ENCODE data around the gene SLX4IP.
"Not testable (repeated sequence)": the region's sequence is repeated elsewhere in the genome, so short reads cannot be mapped to it uniquely, and the experiment has no call there.

SLX4IP gene

GRCh38 chr20:10605547-10606195 is 170.6 kb downstream of the SLX4IP start:
- DNase-seq (ENCODE audit: low read depth), result no peak

- no peak for DNase-seq (ENCODE audit: low read depth)
Observed at GRCh38 chr20:10609276-10609675, 174.2 kb downstream of the SLX4IP start.

GRCh38 chr20:10609770-10610169 is 174.7 kb downstream of the SLX4IP start:
- no peak for DNase-seq (ENCODE audit: low read depth)

- no peak for DNase-seq (ENCODE audit: low read depth)
Observed at GRCh38 chr20:10610251-10610650, 175.1 kb downstream of the SLX4IP start.

- no peak for DNase-seq (ENCODE audit: low read depth)
Observed at GRCh38 chr20:10611357-10611756, 176.3 kb downstream of the SLX4IP start.

GRCh38 chr20:10613426-10613825 is 178.3 kb downstream of the SLX4IP start:
- not testable (repeated sequence) for DNase-seq (ENCODE audit: low read depth)

- no peak for DNase-seq (ENCODE audit: low read depth)
Observed at GRCh38 chr20:10613911-10614310, 178.8 kb downstream of the SLX4IP start.

- DNase-seq (ENCODE audit: low read depth), result no peak
Observed at GRCh38 chr20:10616212-10616611, 181.1 kb downstream of the SLX4IP start.

- not testable (repeated sequence) for DNase-seq (ENCODE audit: low read depth)
Observed at GRCh38 chr20:10617549-10618133, 182.5 kb downstream of the SLX4IP start.

- no peak for DNase-seq (ENCODE audit: low read depth)
Observed at GRCh38 chr20:10618611-10619245, 183.6 kb downstream of the SLX4IP start.

- no peak for DNase-seq (ENCODE audit: low read depth)
Observed at GRCh38 chr20:10619427-10619826, 184.3 kb downstream of the SLX4IP start.

GRCh38 chr20:10621149-10621548 is 186.0 kb downstream of the SLX4IP start:
- DNase-seq (ENCODE audit: low read depth), result no peak

GRCh38 chr20:10622657-10623418 is 187.7 kb downstream of the SLX4IP start:
- DNase-seq (ENCODE audit: low read depth), result no peak

GRCh38 chr20:10625641-10626040 is 190.5 kb downstream of the SLX4IP start:
- DNase-seq (ENCODE audit: low read depth), result no peak

- no peak for DNase-seq (ENCODE audit: low read depth)
Observed at GRCh38 chr20:10626896-10627295, 191.8 kb downstream of the SLX4IP start.

- no peak for DNase-seq (ENCODE audit: low read depth)
Observed at GRCh38 chr20:10629946-10630650, 195.0 kb downstream of the SLX4IP start.

- DNase-seq (ENCODE audit: low read depth), result no peak
Observed at GRCh38 chr20:10631126-10631525, 196.0 kb downstream of the SLX4IP start.

- no peak for DNase-seq (ENCODE audit: low read depth)
Observed at GRCh38 chr20:10632721-10633509, 197.8 kb downstream of the SLX4IP start.

- DNase-seq (ENCODE audit: low read depth), result no peak
Observed at GRCh38 chr20:10633718-10634117, 198.6 kb downstream of the SLX4IP start.

- no peak for DNase-seq (ENCODE audit: low read depth)
Observed at GRCh38 chr20:10634211-10634610, 199.1 kb downstream of the SLX4IP start.

- DNase-seq (ENCODE audit: low read depth), result no peak
Observed at GRCh38 chr20:10634683-10635411, 199.7 kb downstream of the SLX4IP start.
